HG03575 (cell line): Measurements from ENCODE around the gene STX16.

Experiments
- ATAC-seq: cut with Tn5 transposase; IDR thresholded peaks from one replicate; pipeline ENCODE4 v1.9.1; 2021; ENCODE audit not compliant: unreplicated experiment, insufficient number of reproducible peaks, low FRiP score; ENCODE audit errors: extremely low read depth

STX16 gene, protein sequence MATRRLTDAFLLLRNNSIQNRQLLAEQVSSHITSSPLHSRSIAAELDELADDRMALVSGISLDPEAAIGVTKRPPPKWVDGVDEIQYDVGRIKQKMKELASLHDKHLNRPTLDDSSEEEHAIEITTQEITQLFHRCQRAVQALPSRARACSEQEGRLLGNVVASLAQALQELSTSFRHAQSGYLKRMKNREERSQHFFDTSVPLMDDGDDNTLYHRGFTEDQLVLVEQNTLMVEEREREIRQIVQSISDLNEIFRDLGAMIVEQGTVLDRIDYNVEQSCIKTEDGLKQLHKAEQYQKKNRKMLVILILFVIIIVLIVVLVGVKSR

GRCh38 chr20:58650776-58651558, at the start of gene STX16:
TSS of gene STX16 (plus strand) at chr20:58651283. CDS start at chr20:58652007, 724 bp downstream.
- no peak for ATAC-seq

GRCh38 chr20:58602124-58602523, 49.0 kb upstream of the STX16 start:
- no peak for ATAC-seq

DNA sequence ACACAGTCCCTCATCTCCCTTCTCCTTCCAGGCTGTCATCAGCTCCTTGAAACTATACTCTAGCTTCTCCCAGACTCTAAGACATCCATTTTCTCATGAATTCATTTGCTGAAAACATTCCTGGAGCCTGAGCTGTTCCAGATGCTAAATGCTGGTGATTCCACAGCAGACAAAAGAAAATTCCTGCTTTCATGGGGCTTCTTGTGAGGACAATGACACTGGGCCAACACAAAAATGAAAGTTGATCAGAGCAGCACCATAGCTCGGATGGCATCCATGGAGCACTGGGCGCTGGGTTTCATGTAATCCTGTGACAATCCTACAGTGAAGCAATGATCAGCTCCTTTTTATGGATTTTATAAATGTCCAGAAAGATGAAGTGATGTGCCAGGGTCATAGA, 47.4 kb upstream of the STX16 start:
- ATAC-seq = no peak

GRCh38 chr20:58604128-58604881, 46.8 kb upstream of the STX16 start:
- no peak for ATAC-seq

DNA sequence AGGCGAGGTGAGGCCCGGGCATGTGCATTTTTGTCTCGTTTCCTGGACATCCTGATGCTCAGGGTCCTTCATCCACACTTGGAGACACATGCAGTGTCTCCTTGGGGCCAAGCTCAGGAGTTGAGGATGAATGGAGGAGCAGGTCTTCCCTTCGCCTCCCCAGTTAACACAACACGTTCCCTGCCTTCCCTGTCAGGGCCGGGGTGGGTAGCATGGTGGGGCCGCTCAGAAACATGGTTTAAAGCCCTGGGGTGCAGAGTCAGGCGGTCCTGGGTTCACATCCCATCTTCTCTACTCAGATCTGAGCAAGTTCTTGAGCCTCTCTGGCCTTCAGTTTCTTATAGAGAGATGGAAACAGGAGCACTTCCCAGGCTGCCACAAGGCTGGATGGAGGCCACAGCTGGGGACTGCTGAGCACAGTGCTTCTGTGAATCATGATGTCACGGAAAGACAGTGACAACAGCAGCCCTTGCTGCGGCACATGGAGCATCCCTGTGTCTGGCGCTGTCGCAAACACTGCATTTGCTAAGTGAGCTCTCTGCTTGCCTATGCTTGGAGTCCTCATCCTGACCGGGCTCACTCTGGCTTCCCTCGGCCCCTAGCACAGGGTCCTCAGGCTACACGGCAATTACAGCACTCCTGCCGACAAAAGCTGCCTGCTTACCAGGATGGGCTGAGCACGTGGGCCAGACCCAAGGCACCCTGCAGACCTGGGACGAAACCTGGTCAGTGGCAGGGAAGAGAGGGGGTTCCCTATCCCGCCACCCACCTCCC, 45.6 kb upstream of the STX16 start:
- ATAC-seq = no peak

GRCh38 chr20:58606184-58606583, 44.9 kb upstream of the STX16 start:
- ATAC-seq = no peak

DNA sequence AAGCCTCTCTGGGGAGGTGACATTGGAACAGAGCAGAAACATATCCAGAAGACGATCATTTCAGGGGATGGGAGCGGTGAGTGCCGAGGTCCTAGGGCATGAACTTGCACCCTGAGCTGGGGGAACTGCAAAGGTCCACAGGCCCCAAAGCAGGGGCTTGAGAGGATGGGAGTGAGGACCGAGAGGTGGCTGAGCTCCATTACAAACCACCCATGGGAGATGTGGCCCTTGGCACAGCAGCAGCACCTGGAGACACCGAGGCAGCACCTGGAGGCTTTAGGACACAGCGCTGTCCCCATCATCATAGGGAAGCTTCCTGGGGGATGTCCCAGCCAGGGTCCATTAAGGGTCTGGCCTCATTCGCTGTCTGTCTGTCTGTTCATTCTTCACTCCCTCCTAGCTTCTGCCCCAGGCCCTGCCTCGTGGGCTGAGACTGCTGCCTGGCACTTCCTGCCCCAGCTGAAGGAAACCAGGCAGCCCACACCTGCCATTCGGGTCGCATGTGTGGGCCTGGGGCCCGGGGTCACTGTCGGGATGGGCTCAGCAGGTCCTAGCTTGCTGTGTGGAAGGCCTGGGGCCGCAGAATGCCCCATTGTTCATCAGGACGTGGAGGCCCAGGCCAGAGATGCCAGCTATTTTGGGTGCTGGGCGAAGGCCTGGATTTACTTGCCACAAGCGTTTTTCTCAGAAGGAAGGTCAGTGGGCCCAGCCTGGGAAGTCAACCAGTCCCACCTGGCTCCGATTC, 42.8 kb upstream of the STX16 start:
- no peak for ATAC-seq

DNA sequence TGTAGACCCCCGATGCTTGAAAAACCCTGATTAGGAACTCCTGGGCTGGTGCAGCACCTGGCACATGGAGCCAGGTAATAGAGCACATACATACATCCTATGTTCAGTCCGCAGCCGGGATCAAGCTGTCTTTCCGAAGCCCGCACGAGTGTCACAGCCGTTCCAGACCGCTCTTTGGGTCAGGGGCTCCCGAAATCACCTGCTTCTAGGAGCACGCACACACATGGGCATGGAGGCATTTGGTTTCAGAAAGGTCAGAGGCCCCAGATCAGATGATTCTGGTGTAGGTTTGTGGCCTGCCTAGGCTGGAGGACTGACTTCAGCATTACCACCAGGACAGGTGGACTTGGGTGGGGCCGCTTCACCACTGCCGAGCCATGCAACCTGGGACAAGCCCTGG, 42.1 kb upstream of the STX16 start:
- ATAC-seq = no peak

- no peak for ATAC-seq
Measured at GRCh38 chr20:58610071-58610800, 40.8 kb upstream of the STX16 start.

DNA sequence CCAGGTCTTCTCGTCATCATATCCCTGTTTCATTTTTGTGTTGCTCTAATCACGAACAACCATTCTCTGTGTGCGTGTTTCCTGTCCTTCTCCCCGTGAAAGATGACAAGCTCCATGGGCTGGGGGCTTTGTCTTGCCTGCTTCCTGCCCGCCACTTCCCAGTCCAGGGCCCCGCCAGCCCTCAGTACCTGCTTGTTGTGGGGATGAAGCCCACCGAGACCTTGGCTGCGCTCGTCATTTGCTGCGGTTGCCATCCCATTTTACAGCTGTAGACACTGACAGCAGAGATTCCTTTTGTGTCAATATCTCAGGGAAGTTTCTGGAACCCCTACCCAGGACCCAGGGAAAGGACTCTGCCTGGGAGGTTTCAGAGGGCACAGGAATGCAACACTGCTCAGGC, 40.3 kb upstream of the STX16 start:
- ATAC-seq = no peak

GRCh38 chr20:58611236-58612030, 39.6 kb upstream of the STX16 start:
- no peak for ATAC-seq

GRCh38 chr20:58612121-58612691, 38.9 kb upstream of the STX16 start:
- ATAC-seq = no peak

- no peak for ATAC-seq
Measured at GRCh38 chr20:58613061-58613854, 37.8 kb upstream of the STX16 start.

DNA sequence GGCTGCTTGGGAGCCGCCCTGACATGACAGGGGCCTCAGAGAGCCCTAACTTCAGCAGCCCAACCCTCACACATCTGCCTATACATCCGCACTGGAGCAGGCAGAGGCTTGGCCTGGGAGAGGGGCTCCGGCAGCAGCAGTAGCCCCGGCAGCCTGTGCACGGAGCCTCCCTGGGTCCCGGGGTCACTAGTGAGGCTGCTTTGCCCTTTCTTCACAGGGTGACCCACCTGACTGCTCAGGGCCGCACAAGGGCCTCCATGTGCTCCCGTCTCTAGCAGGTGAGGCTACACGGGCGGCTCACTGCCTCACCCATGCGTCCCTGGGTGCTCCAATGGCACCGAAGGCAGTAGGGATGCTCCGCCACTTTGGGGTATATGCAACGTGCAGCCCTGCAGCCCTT, 36.7 kb upstream of the STX16 start:
- ATAC-seq = no peak

DNA sequence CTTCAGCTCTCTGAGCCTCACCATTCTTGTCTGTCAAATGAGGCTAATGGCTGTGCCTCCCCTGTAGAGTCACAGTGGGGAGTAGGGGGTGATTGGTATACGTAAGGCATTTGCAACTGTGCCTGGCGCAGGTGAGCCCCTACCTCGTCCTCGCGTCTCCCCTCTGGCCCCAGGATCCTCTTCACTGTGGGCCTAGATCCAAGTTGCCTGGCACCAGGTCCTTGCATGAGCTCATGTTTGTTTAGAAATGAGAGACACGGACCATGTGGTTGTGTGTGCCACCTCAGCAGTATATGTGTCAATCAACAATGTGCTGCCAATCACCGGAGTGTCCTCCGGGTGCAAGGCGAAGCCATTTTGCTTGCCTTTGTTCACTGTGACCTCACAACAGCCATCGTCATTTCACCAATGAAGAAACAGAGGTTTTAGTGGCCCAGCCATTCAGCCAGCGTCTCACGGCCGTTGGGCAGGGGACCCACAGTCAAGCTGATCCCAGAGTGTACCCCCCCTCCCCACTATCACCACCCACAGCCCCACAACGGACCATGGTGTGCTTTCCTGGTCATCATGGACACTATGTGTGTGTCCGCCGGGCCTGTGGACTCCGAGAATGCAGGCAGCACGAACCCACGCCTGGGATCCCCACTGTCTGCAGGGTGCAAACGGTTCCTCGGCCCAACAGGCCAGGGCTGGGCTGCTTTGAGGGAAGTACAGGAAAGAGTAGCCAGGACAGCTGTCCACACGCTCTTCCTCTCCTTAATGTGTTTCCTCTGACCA, 35.9 kb upstream of the STX16 start:
- ATAC-seq = no peak
